ENCODE data around the gene L2HGDH.
"Not testable (repeated sequence)": the region's sequence is repeated elsewhere in the genome, so short reads cannot be mapped to it uniquely, and the experiment has no call there.

Gene L2HGDH

GRCh38 chr14:50339178-50339804, 27.3 kb upstream of the L2HGDH start:
- FAIRE-seq: no peak

GRCh38 chr14:50338587-50338986, 26.6 kb upstream of the L2HGDH start:
- FAIRE-seq: no peak

- FAIRE-seq: peak; percentile 47
These were observed 24.2 kb upstream of the L2HGDH start for GRCh38 chr14:50335989-50336824.

- peak; percentile 83 for FAIRE-seq
These were observed 23.4 kb upstream of the L2HGDH start for GRCh38 chr14:50335389-50335788.

GRCh38 chr14:50334211-50334610, 22.2 kb upstream of the L2HGDH start:
- no peak for FAIRE-seq

- FAIRE-seq: no peak
These were observed 21.0 kb upstream of the L2HGDH start for GRCh38 chr14:50333014-50333509.

- no peak for FAIRE-seq
These were observed 19.6 kb upstream of the L2HGDH start for GRCh38 chr14:50331596-50331995.

GRCh38 chr14:50321009-50321660, 9.1 kb upstream of the L2HGDH start:
- peak; percentile 98 for FAIRE-seq

GRCh38 chr14:50320283-50320682, 8.3 kb upstream of the L2HGDH start:
- no peak for FAIRE-seq

GRCh38 chr14:50319721-50320120, 7.7 kb upstream of the L2HGDH start:
- FAIRE-seq: no peak

GRCh38 chr14:50319293-50319692, 7.3 kb upstream of the L2HGDH start:
- FAIRE-seq: no peak

- FAIRE-seq: peak; percentile 73
These were observed 6.1 kb upstream of the L2HGDH start for GRCh38 chr14:50318031-50318626.

- not testable (repeated sequence) for FAIRE-seq
These were observed 2.1 kb upstream of the L2HGDH start for GRCh38 chr14:50314098-50314497.

- FAIRE-seq: no peak
These were observed 665 bp upstream of the L2HGDH start for GRCh38 chr14:50312734-50313054.

GRCh38 chr14:50311337-50311971, 575 bp downstream of the L2HGDH start:
- no peak for FAIRE-seq

GRCh38 chr14:50310445-50310844, 1.6 kb downstream of the L2HGDH start:
- FAIRE-seq: no peak

GRCh38 chr14:50308363-50308915, 3.6 kb downstream of the L2HGDH start:
- FAIRE-seq: no peak

GRCh38 chr14:50303744-50304471, 8.1 kb downstream of the L2HGDH start:
- FAIRE-seq: no peak

GRCh38 chr14:50301914-50302313, 10.1 kb downstream of the L2HGDH start:
- no peak for FAIRE-seq

- no peak for FAIRE-seq
These were observed 12.4 kb downstream of the L2HGDH start for GRCh38 chr14:50299585-50299984.

- no peak for FAIRE-seq
These were observed 21.7 kb downstream of the L2HGDH start for GRCh38 chr14:50290306-50290705.

GRCh38 chr14:50288146-50288545, 23.9 kb downstream of the L2HGDH start:
- no peak for FAIRE-seq
